HepG2 (cell line): ENCODE data around the gene ZNF554.

Experiments
- CTCF ChIP-seq: sonication (generic); formaldehyde crosslinking; IDR thresholded peaks from 2 replicates; pipeline ENCODE4 v1.5.0; 2020; ENCODE audit warnings: mild to moderate bottlenecking, missing genetic modification reagents, moderate library complexity
- GTF3A ChIP-seq: sonication (generic); formaldehyde crosslinking; conservative IDR thresholded peaks from 2 replicates; pipeline ENCODE4 v1.4.0; 2020; ENCODE audit warnings: mild to moderate bottlenecking, missing genetic modification reagents
- HDAC2 ChIP-seq: sonication (generic); formaldehyde crosslinking; IDR thresholded peaks from 2 replicates; pipeline ENCODE4 v1.4.0; 2020; ENCODE audit warnings: missing genetic modification reagents
- NFIC ChIP-seq: IDR thresholded peaks from 2 replicates; pipeline ENCODE4 v1.6.1; 2012; ENCODE audit warnings: mild to moderate bottlenecking, low read length, inconsistent platforms
- SRF ChIP-seq: IDR thresholded peaks from 2 replicates; pipeline ENCODE4 v1.6.1; 2011; ENCODE audit warnings: mild to moderate bottlenecking, low read depth, low read length, moderate library complexity

- TF ChIP-seq SRF (no peak), HDAC2 (CRISPR knock-in tag) (no peak), NFIC (no peak), CTCF (no peak), GTF3A (no peak)
Observed at GRCh38 chr19:2791440-2791839, 28.2 kb upstream of the ZNF554 start.
